NB4 (cell line): Measurements from ENCODE around the gene EPN2.

Experiments used
- MAX ChIP-seq: IDR thresholded peaks from 2 replicates; pipeline ENCODE4 v1.6.1; 2011; ENCODE audit warnings: low read depth, low read length
- MYC ChIP-seq: IDR thresholded peaks from 2 replicates; pipeline ENCODE4 v1.6.1; 2011; ENCODE audit warnings: low read depth, low read length
- POLR2A ChIP-seq: IDR thresholded peaks from 2 replicates; pipeline ENCODE4 v1.6.1; 2011; ENCODE audit warnings: mild to moderate bottlenecking; ENCODE audit not compliant: insufficient read length; ENCODE audit errors: extremely low read depth
- TF ChIP-seq, protein P1 (sequence below): IDR thresholded peaks from one replicate; pipeline ENCODE4 v1.5.1; 2012; ENCODE audit warnings: low read depth, low read length

GRCh38 chr17:19335951-19336631, 98.9 kb downstream of the EPN2 start:
- TF ChIP-seq POLR2A = no peak
- TF ChIP-seq, protein P1, sequence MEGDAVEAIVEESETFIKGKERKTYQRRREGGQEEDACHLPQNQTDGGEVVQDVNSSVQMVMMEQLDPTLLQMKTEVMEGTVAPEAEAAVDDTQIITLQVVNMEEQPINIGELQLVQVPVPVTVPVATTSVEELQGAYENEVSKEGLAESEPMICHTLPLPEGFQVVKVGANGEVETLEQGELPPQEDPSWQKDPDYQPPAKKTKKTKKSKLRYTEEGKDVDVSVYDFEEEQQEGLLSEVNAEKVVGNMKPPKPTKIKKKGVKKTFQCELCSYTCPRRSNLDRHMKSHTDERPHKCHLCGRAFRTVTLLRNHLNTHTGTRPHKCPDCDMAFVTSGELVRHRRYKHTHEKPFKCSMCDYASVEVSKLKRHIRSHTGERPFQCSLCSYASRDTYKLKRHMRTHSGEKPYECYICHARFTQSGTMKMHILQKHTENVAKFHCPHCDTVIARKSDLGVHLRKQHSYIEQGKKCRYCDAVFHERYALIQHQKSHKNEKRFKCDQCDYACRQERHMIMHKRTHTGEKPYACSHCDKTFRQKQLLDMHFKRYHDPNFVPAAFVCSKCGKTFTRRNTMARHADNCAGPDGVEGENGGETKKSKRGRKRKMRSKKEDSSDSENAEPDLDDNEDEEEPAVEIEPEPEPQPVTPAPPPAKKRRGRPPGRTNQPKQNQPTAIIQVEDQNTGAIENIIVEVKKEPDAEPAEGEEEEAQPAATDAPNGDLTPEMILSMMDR = no peak
- TF ChIP-seq MYC = no peak
- TF ChIP-seq MAX = no peak
